HUES64 (cell line): ENCODE results near the gene SLC2A9.

Source experiments
- H3K27ac ChIP-seq: 2 replicates; pipeline ENCODE4 v1.7.0; 2013; ENCODE audit warnings: low read depth, low read length, inconsistent platforms
- H3K27me3 ChIP-seq: 2 replicates; pipeline ENCODE4 v1.6.1; 2013; ENCODE audit warnings: mild to moderate bottlenecking, low read length; ENCODE audit not compliant: insufficient read depth
- H3K36me3 ChIP-seq: 2 replicates; pipeline ENCODE4 v1.6.1; 2013; ENCODE audit warnings: mild to moderate bottlenecking, low read length; ENCODE audit not compliant: insufficient read depth
- H3K4me1 ChIP-seq: 2 replicates; pipeline ENCODE4 v1.6.1; 2013; ENCODE audit warnings: mild to moderate bottlenecking, low read length, moderate library complexity; ENCODE audit not compliant: insufficient read depth
- H3K4me3 ChIP-seq: 2 replicates; pipeline ENCODE4 v1.5.1; 2013; ENCODE audit warnings: mild to moderate bottlenecking, low read length, moderate library complexity
- H3K9ac ChIP-seq: 2 replicates; pipeline ENCODE4 v1.6.1; 2013; ENCODE audit warnings: mild to moderate bottlenecking, low read depth, low read length
- H3K9me3 ChIP-seq: 2 replicates; pipeline ENCODE4 v1.6.1; 2013; ENCODE audit warnings: low read depth, low read length; ENCODE audit not compliant: insufficient read depth
- whole genome bisulfite sequencing: fragments of 150-250, 120-280 bp; methylation state at CpG from one replicate; pipeline ENCODE4 v1.1.7; 2013; ENCODE audit warnings: missing lambda C conversion rate; 5-methylcytosine and 5-hydroxymethylcytosine counted together

Gene SLC2A9

DNA sequence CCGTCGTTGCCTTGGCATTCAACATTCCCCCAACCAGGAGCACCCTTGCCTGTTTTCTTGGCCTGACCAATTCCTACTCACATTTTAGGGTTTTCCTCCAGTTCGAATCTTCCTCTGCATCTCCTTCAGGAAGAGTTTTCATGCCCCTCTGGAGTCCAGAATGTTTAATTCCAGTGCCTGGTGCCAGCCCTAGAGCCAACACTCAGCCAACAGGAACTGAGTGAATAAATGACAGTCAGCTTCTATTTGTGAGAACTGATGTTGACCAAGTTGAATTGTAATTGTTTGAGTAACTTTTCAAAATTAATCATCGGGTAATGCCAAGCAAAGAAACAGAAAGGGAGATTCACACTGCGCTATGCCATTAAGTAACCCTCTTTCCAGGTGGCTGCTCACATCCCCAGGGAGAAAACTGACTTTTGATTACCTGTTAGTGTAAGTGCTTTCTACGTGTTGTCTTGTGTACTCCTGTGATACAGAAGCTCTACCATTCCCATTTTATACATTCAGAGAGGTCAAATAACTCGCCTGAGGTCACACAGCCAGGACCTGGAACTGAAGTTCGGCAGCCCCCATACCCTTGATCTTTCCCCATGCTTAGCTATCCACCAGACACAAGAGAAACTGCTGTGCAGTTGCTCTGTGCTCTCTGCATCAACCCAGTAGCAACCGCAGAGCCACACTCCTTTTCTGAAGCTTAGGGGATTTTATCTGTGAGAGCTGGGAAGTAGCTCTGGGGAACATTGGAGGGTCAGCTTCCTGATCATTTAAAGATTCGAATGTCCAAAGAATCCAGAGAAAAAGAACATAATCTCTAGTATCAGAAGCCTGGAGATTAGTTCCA, 19.0 kb upstream of the SLC2A9 start:
- no peaks in the 10 kb centered on the region for H3K36me3 ChIP-seq
- no peak overlapping the region for H3K4me3 ChIP-seq
- H3K4me1 ChIP-seq = no peaks in the 10 kb centered on the region
- H3K9me3 ChIP-seq = peaks cover 6% of the 10 kb centered on the region; the same call in 1 of the 2 replicates
- no peak overlapping the region for H3K27ac ChIP-seq
- H3K9ac ChIP-seq = no peak overlapping the region
- H3K27me3 ChIP-seq = no peaks in the 10 kb centered on the region
- WGBS = 87% methylated on average over 10 of the region's 10 CpGs

DNA sequence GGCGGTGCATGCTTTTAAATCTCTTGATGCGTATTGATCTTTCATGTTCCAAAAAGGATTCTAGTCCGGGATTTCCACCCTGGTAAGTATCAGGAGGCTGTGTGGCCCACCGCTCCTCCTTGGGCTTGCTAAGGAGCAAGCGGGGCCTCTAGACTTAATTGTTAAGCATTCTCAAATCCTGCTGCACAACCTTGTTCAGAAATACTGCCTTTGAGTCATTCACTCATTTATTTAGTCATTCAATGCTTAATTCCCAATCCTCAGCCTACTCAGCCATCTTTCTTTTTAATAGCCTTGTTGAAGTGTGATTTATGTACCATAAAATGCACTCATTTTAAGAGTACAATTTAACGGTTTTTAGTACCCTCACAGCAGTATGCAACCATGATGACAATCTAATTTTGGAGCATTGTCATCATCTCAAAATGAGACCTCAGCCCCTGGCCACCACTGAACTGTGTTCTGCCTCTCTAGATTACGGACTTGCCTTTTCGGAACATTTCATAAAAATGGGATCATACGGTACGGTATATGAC, 15.6 kb upstream of the SLC2A9 start:
- Histone ChIP-seq H3K36me3 (no peaks in the 10 kb centered on the region), H3K27ac (no peak overlapping the region), H3K9me3 (no peaks in the 10 kb centered on the region), H3K4me3 (no peak overlapping the region), H3K9ac (no peak overlapping the region), H3K27me3 (no peaks in the 10 kb centered on the region), H3K4me1 (0 out of 2 replicates have a peak, but pooled peaks cover 1% of the 10 kb centered on the region)
- 86% methylated on average over 10 of the region's 10 CpGs for WGBS

- WGBS = 94% methylated on average over 6 of the region's 6 CpGs
- H3K9me3 ChIP-seq = no peaks in the 10 kb centered on the region
- H3K4me3 ChIP-seq = no peak overlapping the region
- peaks cover 7% of the 10 kb centered on the region; the same call in 1 of the 2 replicates for H3K4me1 ChIP-seq
- H3K9ac ChIP-seq = no peak overlapping the region
- no peaks in the 10 kb centered on the region for H3K36me3 ChIP-seq
- no peak overlapping the region for H3K27ac ChIP-seq
- H3K27me3 ChIP-seq = no peaks in the 10 kb centered on the region
These were observed 13.8 kb upstream of the SLC2A9 start for GRCh38 chr4:10035130-10035529.

DNA sequence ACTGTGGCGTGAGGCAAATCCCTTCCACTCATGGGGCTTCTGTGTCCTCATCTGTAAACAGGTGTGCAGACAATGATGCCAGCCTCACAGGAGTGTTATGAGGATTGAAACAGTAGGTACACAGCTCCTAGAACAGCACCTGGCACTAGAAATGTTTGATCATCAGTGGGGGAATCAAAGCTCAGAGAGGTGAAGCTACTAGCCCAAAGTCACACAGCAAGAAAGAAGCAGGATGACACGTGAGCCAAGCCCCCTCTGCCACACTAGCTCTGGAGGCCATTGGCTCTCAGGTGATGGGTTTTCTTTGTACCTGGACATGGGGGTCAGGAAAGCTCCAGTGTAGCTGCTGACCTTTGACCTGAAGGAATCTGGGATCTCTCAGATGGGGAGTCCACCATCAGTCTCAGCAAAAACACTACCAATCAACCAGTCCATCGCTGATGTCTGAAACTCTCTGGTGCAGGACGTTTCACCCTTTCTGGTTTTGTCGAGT, 13.4 kb upstream of the SLC2A9 start:
- WGBS = 92% methylated on average over 5 of the region's 5 CpGs

GRCh38 chr4:10034136-10034535, 12.8 kb upstream of the SLC2A9 start:
- Histone ChIP-seq H3K27me3 (no peaks in the 10 kb centered on the region), H3K36me3 (no peaks in the 10 kb centered on the region), H3K9ac (no peak overlapping the region), H3K27ac (no peak overlapping the region), H3K4me1 (peaks cover 7% of the 10 kb centered on the region; the same call in 1 of the 2 replicates), H3K4me3 (no peak overlapping the region), H3K9me3 (no peaks in the 10 kb centered on the region)
- WGBS = 94% methylated on average over 10 of the region's 10 CpGs

More for the DNA sequence above, 13.4 kb upstream of the SLC2A9 start:
- Histone ChIP-seq H3K9me3 (no peaks in the 10 kb centered on the region), H3K4me1 (peaks cover 7% of the 10 kb centered on the region; the same call in 1 of the 2 replicates), H3K9ac (no peak overlapping the region), H3K36me3 (no peaks in the 10 kb centered on the region), H3K27ac (no peak overlapping the region), H3K27me3 (no peaks in the 10 kb centered on the region), H3K4me3 (no peak overlapping the region)

- H3K36me3 ChIP-seq = no peaks in the 10 kb centered on the region
These were observed 12.0 kb upstream of the SLC2A9 start for GRCh38 chr4:10033191-10033881.

DNA sequence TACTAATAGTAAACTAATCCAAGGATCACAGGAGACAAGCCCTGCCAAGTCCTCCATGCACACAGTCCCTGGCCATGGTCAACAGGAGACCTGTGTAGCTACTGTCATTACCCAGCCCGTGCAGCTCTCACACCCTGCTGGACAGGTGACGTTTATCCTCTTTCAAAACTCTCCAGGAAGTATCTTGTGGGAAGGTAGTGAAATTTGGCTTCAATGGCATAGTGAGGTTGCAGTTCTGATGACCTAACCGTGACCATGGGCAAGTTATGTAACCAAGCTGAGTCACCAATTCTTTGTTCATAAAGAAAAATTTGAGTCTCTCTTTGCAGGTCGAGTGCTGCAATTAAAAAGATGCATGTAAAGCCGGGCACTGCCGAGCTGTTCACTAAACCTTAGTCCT, 11.3 kb upstream of the SLC2A9 start:
- H3K4me3 ChIP-seq = no peak overlapping the region
- no peak overlapping the region for H3K9ac ChIP-seq
- 89% methylated on average over 6 of the region's 6 CpGs for WGBS
- no peak overlapping the region for H3K27ac ChIP-seq
- no peaks in the 10 kb centered on the region for H3K9me3 ChIP-seq
- H3K4me1 ChIP-seq = peaks cover 7% of the 10 kb centered on the region; the same call in 1 of the 2 replicates
- H3K27me3 ChIP-seq = no peaks in the 10 kb centered on the region
- H3K36me3 ChIP-seq = no peaks in the 10 kb centered on the region

More at GRCh38 chr4:10033191-10033881, 12.0 kb upstream of the SLC2A9 start:
- no peaks in the 10 kb centered on the region for H3K27me3 ChIP-seq
- peaks cover 7% of the 10 kb centered on the region; the same call in 1 of the 2 replicates for H3K4me1 ChIP-seq
- H3K9ac ChIP-seq = no peak overlapping the region
- no peak overlapping the region for H3K27ac ChIP-seq
- 89% methylated on average over 18 of the region's 18 CpGs for whole genome bisulfite sequencing
- H3K4me3 ChIP-seq = no peak overlapping the region
- no peaks in the 10 kb centered on the region for H3K9me3 ChIP-seq

- 76% methylated on average over 10 of the region's 10 CpGs for WGBS
- Histone ChIP-seq H3K9me3 (no peaks in the 10 kb centered on the region), H3K4me1 (peaks cover 7% of the 10 kb centered on the region; the same call in 1 of the 2 replicates), H3K9ac (no peak overlapping the region), H3K36me3 (no peaks in the 10 kb centered on the region), H3K27ac (no peak overlapping the region), H3K4me3 (no peak overlapping the region), H3K27me3 (no peaks in the 10 kb centered on the region)
These were observed 10.6 kb upstream of the SLC2A9 start for GRCh38 chr4:10031668-10032590.

GRCh38 chr4:10030972-10031667, 9.8 kb upstream of the SLC2A9 start:
- H3K4me1 ChIP-seq = peaks cover 7% of the 10 kb centered on the region; the same call in 1 of the 2 replicates
- no peaks in the 10 kb centered on the region for H3K27me3 ChIP-seq
- H3K9ac ChIP-seq = no peak overlapping the region
- H3K9me3 ChIP-seq = no peaks in the 10 kb centered on the region
- no peak overlapping the region for H3K4me3 ChIP-seq
- 79% methylated on average over 6 of the region's 7 CpGs for WGBS
- H3K27ac ChIP-seq = no peak overlapping the region
- H3K36me3 ChIP-seq = no peaks in the 10 kb centered on the region

DNA sequence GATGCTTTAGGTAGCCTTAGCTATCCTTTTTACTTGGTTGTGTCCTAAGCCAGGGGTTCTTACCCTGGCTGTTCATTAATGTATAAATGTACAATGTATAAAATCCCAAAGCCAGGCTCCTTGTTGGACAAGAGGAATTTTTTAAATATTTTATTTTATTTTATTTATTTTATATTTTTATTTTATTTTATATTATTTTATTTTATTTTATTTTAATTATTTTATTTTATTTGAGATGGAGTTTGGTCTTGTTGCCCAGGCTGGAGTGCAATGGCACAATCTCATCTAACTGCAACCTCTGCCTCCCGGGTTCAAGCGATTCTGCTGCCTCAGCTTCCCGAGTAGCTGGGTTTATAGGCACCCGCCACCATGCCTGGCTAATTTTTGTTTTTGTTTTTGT, 8.1 kb upstream of the SLC2A9 start:
- H3K36me3 ChIP-seq = no peaks in the 10 kb centered on the region
- H3K27ac ChIP-seq = no peak overlapping the region
- no peaks in the 10 kb centered on the region for H3K27me3 ChIP-seq
- peaks cover 7% of the 10 kb centered on the region; the same call in 1 of the 2 replicates for H3K4me1 ChIP-seq
- no peak overlapping the region for H3K4me3 ChIP-seq
- H3K9ac ChIP-seq = no peak overlapping the region
- no peaks in the 10 kb centered on the region for H3K9me3 ChIP-seq
- WGBS = 95% methylated on average over 4 of the region's 4 CpGs
